Neutrophil (primary cell): ENCODE measurements around the gene NUP214.

Experiments
- H3K27ac ChIP-seq: fragments of 200-600 bp; sonication (generic); 2 replicates; pipeline ENCODE4 v1.5.1; 2016; ENCODE audit warnings: mild to moderate bottlenecking, moderate library complexity
- H3K27me3 ChIP-seq: fragments of 200-600 bp; sonication (generic); 2 replicates; pipeline ENCODE4 v1.6.0; 2016; ENCODE audit warnings: mild to moderate bottlenecking
- H3K36me3 ChIP-seq: fragments of 200-600 bp; sonication (generic); 2 replicates; pipeline ENCODE4 v1.5.1; 2017
- H3K4me1 ChIP-seq, 2 experiments: fragments of 200-600 bp in 1 of 2; sonication (generic) in 1 of 2; 1 replicate in 1 of 2; 2 replicates in 1 of 2; pipeline versions ENCODE4 v1.5.1 to v1.6.1; 2013 to 2016; ENCODE audit warnings: low read depth in 1 of 2, low read length in 1 of 2, mild to moderate bottlenecking in 1 of 2, moderate library complexity in 1 of 2; ENCODE audit not compliant: control insufficient read depth in 1 of 2, insufficient read depth in 1 of 2
- H3K4me3 ChIP-seq, 2 experiments: fragments of 200-600 bp in 1 of 2; sonication (generic) in 1 of 2; 1 replicate in 1 of 2; 2 replicates in 1 of 2; pipeline ENCODE4 v1.5.1; 2013 to 2016; ENCODE audit warnings: low read depth in 1 of 2, low read length in 1 of 2, mild to moderate bottlenecking in 1 of 2, moderate library complexity in 1 of 2
- H3K9me3 ChIP-seq: fragments of 200-600 bp; sonication (generic); 2 replicates; pipeline ENCODE4 v1.5.1; 2016
- CTCF ChIP-seq: fragments of 200-600 bp; sonication (generic); IDR thresholded peaks from 2 replicates; pipeline ENCODE4 v1.5.1; 2016; ENCODE audit warnings: antibody characterized with exemption

NUP214 gene

GRCh38 chr9:131279196-131279862, 153.9 kb downstream of the NUP214 start:
- Histone ChIP-seq H3K27ac (peak overlapping the region; percentile 89), H3K36me3 (no peaks in the 10 kb centered on the region), H3K9me3 (no peaks in the 10 kb centered on the region), H3K27me3 (peaks cover 57% of the 10 kb centered on the region), H3K4me3 (no peak overlapping the region), H3K4me1 (peaks cover 20 to 21% of the 10 kb centered on the region in 2 experiments)
- no peak for TF ChIP-seq CTCF

GRCh38 chr9:131279863-131280570, 154.6 kb downstream of the NUP214 start:
- Histone ChIP-seq H3K27ac (no peak overlapping the region), H3K36me3 (no peaks in the 10 kb centered on the region), H3K4me3 (no peak overlapping the region), H3K27me3 (peaks cover 62% of the 10 kb centered on the region), H3K9me3 (no peaks in the 10 kb centered on the region), H3K4me1 (peaks cover 13 to 15% of the 10 kb centered on the region in 2 experiments)
- TF ChIP-seq CTCF = no peak

- Histone ChIP-seq H3K36me3 (no peaks in the 10 kb centered on the region), H3K9me3 (no peaks in the 10 kb centered on the region), H3K27ac (no peak overlapping the region), H3K27me3 (peaks cover 62% of the 10 kb centered on the region), H3K4me3 (no peak overlapping the region), H3K4me1 (peaks cover 6 to 15% of the 10 kb centered on the region in 2 experiments)
- TF ChIP-seq CTCF = no peak
These were observed 155.3 kb downstream of the NUP214 start for GRCh38 chr9:131280660-131281059.

- Histone ChIP-seq H3K27ac (no peak overlapping the region), H3K4me1 (peaks cover 0 to 15% of the 10 kb centered on the region in 2 experiments), H3K9me3 (no peaks in the 10 kb centered on the region), H3K36me3 (no peaks in the 10 kb centered on the region), H3K27me3 (peaks cover 62% of the 10 kb centered on the region), H3K4me3 (no peak overlapping the region)
- TF ChIP-seq CTCF = no peak
These were observed 156.0 kb downstream of the NUP214 start for GRCh38 chr9:131281119-131281965.

- H3K4me3 ChIP-seq = no peak overlapping the region
- no peaks in the 10 kb centered on the region for H3K9me3 ChIP-seq
- H3K27me3 ChIP-seq = peaks cover 62% of the 10 kb centered on the region
- H3K4me1 ChIP-seq = peaks cover 0 to 15% of the 10 kb centered on the region in 2 experiments
- no peak for TF ChIP-seq CTCF
- no peaks in the 10 kb centered on the region for H3K36me3 ChIP-seq
- H3K27ac ChIP-seq = no peak overlapping the region
These were observed 156.8 kb downstream of the NUP214 start for GRCh38 chr9:131282175-131282574.
